Measurements from ENCODE around the gene ZDHHC14.

The ZDHHC14 gene

DNA sequence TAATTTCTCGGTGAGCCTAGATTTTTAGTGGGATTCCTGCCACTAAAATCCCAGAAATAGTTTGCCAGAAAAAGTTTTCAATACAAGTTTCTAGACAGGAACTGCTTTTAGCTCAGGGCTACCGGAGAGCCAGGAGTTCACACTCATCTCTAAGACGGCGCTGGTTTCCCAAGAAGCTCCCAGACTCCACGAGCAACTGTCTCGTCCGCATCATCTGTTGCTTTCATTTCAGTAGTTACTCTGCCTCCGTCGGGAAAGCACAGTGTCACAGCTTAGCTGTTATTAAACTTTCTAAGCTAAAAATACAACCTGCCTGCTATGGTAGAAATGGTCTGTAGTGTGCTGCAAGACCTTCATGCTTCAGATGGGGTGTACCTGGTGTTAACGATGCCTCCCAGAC, 244.8 kb downstream of the ZDHHC14 start:
- no peak for DNase-seq (ENCODE audit: low spot score)

GRCh38 chr6:157627195-157627966, 246.4 kb downstream of the ZDHHC14 start:
- DNase-seq (ENCODE audit: low spot score): no peak

DNA sequence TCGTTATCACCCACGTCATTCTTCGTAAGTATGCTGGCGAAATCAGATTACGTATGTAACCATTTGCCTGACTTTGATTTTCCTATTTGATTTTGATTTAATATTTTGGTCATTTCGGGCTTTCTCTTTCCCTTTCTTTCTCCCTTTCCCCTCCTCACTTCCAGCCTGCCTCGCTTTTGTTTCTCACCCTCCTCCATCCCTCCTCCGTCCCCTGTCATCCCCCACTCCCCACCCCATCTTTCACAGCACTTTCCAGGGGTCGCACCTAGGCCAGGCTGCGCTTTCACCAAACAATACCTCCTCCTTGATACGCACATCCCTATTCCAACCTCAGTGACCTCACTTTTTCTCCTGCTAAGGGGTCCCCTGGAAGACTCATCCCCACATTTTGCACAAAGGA, 247.5 kb downstream of the ZDHHC14 start:
- no peak for DNase-seq (ENCODE audit: low spot score)

- DNase-seq (ENCODE audit: low spot score): no peak
These were observed 248.2 kb downstream of the ZDHHC14 start for GRCh38 chr6:157629220-157629619.

DNA sequence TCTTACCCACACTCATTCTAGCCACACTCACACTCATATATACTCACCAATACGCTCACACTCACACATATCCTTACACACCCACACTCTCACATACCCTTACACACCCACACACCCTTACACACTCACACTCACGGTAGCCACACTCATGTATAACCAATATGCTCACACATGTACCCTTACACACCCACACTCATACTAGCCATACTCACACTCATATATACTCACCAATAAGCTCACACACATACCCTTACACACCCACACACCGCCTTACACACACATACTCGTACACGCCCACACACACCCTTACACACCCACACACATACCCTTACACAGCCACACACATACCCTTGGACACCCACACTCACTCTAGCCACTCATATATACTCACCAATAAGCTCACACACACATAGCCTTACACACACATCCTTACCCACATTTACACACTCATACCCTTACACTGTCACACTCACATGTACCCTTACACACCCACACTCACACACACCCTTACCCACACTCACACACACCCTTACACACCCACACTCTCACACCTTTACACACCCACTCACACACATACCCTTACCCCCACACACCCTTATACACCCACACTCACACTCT, 249.6 kb downstream of the ZDHHC14 start:
- no peak for DNase-seq (ENCODE audit: low spot score)

GRCh38 chr6:157631412-157631811, 250.4 kb downstream of the ZDHHC14 start:
- no peak for DNase-seq (ENCODE audit: low spot score)

DNA sequence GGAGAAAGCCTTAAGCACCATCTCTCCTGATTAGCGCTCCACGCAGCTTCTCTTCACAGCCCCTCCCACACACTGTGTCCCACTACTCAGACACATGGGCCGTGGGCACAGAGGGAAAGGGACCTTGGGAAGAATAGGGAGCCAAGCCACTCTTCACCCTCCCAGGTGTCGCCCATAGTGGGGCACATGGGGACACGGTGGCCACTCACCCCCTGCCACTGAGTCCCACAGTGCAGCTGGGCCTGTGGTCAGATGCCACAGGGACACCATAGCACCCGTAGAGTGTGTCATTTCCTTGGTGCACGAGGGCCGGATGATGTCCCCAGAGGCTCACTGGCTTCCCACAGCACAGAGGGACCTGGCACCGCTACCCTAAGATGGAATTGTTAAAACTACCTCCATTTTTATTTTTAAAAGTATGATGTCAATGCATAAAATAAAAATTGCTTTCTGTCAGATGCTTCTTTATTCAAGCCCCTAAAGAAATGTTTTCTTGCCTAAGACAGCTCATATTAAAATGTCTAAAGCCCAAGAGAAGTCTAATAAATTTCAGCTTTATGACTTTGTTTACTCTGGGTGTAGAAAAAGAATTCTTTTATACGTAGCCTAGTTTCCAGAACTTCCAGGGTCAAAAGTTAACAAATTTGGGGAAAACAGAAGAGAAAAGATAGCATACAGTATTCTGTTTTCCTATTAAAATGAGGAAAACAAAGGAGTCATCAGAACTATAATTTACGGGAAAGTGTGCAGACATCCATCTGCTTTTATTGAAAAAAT, 251.0 kb downstream of the ZDHHC14 start:
- no peak for DNase-seq (ENCODE audit: low spot score)

DNA sequence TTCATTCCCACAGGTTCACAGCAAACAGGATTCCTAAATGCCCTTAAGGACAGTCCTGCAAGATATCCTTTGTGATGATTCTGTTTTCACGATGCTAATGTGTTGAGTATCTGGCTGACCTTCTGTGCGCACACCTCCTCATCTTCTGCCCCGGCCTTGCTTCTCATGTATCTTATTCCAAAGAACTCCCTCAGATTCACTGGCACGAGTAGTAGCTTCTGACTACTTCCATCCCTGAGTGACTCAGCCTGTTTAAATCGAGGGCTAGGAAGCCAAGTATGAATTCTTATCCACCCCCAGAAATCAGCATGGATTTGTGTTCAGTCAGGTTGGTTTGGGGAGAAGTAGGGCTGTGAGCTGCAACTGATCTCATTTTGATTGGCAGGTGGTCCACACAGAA, 251.8 kb downstream of the ZDHHC14 start:
- no peak for DNase-seq (ENCODE audit: low spot score)

DNA sequence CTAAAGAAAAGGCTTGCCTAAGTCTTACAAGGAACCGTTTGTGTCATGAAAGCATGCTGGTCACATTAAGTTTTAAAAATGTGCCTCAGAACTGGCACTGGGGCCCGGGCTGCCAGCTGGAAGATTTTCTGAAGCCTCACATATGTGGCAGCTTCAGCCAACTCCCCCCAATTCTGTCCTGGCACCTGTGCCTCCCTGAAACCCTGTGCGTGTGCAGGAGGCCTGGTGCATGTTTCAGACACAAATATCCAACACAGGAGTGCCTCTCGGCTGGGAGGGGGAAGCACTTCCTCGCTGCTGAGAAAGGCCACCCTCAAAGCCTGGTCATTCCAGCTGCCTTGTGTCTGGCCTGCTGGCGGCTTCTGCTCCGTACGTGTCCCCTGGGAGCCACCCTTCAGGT, 253.6 kb downstream of the ZDHHC14 start:
- DNase-seq (ENCODE audit: low spot score): no peak

- DNase-seq (ENCODE audit: low spot score): no peak
These were observed 254.6 kb downstream of the ZDHHC14 start for GRCh38 chr6:157635388-157636244.

GRCh38 chr6:157637516-157637915, 256.5 kb downstream of the ZDHHC14 start:
- DNase-seq (ENCODE audit: low spot score): no peak

GRCh38 chr6:157637941-157638662, 257.1 kb downstream of the ZDHHC14 start:
- DNase-seq (ENCODE audit: low spot score): no peak

- no peak for DNase-seq (ENCODE audit: low spot score)
These were observed 257.8 kb downstream of the ZDHHC14 start for GRCh38 chr6:157638779-157639178.

- no peak for DNase-seq (ENCODE audit: low spot score)
These were observed 259.9 kb downstream of the ZDHHC14 start for GRCh38 chr6:157640746-157641451.

DNA sequence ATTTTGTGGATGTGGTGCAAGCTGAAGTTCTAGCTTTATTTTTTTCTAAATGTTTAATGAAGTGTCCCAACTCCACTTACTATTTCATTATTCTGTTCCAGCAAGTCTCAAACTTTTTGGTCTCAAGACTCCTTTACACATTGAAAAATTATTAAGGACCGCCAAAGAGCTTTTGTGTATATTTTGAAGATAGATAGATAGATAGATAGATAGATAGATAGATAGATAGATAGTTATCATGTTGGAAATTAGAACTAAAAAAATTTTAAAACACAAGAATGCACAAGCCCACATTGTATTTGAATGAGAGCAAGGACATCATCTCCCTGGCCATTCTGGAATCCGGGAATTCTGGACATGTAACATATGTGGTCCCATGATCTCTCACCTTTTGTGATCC, 260.8 kb downstream of the ZDHHC14 start:
- DNase-seq (ENCODE audit: low spot score): no peak

DNA sequence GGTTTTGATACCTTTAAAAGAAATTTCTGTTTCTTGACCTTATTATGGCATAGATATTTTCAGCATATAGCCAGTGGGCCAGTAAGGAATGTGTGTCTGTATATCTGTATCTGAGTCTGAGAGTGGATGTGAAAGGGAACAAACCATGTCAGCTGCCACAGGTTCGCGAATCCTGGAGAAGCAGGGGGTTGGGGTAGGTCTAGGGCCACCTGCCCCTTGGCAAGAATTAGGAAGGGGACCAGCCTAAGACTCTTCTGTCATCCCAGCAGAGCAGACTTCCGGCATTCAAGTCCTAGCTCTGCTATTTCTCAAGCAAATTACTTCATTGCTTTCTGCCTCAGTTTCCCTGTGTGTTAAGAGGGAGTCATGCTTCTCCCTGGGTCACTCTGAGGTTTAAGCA, 261.7 kb downstream of the ZDHHC14 start:
- no peak for DNase-seq (ENCODE audit: low spot score)

- DNase-seq (ENCODE audit: low spot score): no peak
These were observed 263.2 kb downstream of the ZDHHC14 start for GRCh38 chr6:157644043-157644810.

- DNase-seq (ENCODE audit: low spot score): no peak
These were observed 264.3 kb downstream of the ZDHHC14 start for GRCh38 chr6:157645201-157645795.

DNA sequence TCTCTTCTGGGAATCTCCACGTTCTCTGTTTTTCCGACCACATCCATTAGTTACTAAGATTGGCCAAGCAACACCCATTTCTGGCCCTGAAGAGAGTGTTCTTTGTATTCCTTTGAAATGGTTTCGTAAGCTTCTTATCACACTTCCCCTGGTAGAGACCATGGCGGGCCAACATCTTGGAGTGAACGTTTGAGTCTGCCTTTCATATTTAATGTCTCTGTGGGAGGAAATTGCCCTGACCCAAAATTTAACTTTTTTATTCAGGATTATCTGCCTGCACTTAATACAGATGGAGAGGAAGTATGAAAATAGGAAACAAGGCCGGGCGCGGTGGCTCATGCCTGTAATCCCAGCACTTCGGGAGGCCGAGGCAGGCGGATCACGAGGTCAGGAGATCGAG, 265.0 kb downstream of the ZDHHC14 start:
- DNase-seq (ENCODE audit: low spot score): no peak

Data from RKO (cell line).